GM12865 (cell line): Measurements from ENCODE around the gene TRIM68.

Experiments used
- DNase-seq: peaks from one replicate; pipeline ENCODE4 v3.0.0; 2010; ENCODE audit warnings: low read depth
- H3K4me3 ChIP-seq: 2 replicates; pipeline ENCODE4 v1.5.1; 2011; ENCODE audit warnings: mild to moderate bottlenecking, low read depth, low read length, control low read depth
- TF ChIP-seq, protein P1 (sequence below): IDR thresholded peaks from 2 replicates; pipeline ENCODE4 v1.5.1; 2011; ENCODE audit warnings: low read length, control low read depth, low read depth, inconsistent platforms; ENCODE audit not compliant: insufficient read depth; ENCODE audit errors: missing control alignments

TRIM68 gene

DNA sequence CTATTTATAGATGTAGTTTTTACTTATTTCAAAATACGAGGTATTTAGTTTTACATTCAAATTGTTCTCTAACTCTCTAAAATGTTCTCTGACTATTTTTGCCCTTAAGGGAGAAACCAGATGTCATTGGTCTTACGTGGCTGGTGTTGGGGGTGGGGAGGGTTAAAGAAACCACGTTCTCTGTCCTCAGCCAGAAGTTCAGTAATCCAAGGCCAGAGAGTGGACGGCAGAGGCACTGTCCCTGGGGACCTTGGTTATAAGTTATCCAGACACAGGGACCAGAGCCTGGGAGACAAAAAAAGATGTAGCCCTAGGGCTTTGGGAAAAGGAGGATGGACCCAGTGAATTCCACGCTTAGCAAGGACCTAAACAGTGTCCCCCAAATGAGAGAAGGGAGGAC is 35.0 kb upstream of the TRIM68 start:
- no peak for DNase-seq

DNA sequence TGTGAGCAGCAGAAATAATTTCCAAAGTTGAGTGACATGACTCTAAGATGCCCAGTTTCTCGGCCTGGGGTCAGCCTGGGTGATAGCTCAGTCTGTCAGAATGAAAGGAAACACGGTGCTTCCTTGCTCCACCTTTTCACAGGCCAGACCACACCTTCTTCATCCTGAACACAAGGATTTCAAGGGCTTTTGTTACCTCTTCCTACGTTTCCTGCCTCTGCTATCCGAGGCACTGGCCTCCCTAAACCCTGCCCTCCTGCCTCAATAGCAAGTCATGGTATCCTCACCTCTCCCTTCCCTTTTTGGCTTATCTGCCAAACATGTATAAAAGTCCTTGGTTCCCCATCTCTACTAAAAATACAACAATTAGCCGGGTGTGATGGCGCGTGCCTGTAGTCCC is 34.0 kb upstream of the TRIM68 start:
- no peak for DNase-seq
- TF ChIP-seq, protein P1, sequence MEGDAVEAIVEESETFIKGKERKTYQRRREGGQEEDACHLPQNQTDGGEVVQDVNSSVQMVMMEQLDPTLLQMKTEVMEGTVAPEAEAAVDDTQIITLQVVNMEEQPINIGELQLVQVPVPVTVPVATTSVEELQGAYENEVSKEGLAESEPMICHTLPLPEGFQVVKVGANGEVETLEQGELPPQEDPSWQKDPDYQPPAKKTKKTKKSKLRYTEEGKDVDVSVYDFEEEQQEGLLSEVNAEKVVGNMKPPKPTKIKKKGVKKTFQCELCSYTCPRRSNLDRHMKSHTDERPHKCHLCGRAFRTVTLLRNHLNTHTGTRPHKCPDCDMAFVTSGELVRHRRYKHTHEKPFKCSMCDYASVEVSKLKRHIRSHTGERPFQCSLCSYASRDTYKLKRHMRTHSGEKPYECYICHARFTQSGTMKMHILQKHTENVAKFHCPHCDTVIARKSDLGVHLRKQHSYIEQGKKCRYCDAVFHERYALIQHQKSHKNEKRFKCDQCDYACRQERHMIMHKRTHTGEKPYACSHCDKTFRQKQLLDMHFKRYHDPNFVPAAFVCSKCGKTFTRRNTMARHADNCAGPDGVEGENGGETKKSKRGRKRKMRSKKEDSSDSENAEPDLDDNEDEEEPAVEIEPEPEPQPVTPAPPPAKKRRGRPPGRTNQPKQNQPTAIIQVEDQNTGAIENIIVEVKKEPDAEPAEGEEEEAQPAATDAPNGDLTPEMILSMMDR: no peak
- no peak overlapping the region for H3K4me3 ChIP-seq

More for the DNA sequence above, 35.0 kb upstream of the TRIM68 start:
- TF ChIP-seq, protein P1: no peak
- no peak overlapping the region for H3K4me3 ChIP-seq

DNA sequence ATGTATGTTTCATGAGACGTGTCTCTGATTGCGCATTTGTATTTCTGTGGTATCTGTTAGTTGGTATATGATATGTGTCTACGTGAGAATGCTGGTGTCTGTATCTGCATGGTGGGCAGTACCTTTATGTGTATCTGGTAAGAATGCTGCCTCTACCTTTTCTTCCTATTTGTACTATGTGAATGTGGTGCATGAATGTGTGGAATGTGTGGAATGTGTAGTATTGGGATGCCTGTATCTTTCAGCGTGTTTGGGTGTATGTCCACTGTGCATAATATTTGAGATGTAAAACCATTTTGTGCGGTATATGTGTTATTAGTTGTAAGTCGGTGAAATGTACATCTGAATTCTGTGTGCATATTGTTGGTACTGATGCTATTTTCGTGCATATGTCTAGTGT is 33.5 kb upstream of the TRIM68 start:
- TF ChIP-seq, protein P1: no peak
- H3K4me3 ChIP-seq: no peak overlapping the region
- no peak for DNase-seq

DNA sequence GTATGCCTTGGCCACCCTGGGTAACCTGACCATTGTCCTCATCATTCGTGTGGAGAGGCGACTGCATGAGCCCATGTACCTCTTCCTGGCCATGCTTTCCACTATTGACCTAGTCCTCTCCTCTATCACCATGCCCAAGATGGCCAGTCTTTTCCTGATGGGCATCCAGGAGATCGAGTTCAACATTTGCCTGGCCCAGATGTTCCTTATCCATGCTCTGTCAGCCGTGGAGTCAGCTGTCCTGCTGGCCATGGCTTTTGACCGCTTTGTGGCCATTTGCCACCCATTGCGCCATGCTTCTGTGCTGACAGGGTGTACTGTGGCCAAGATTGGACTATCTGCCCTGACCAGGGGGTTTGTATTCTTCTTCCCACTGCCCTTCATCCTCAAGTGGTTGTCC is 31.9 kb upstream of the TRIM68 start:
- TF ChIP-seq, protein P1: no peak
- H3K4me3 ChIP-seq: no peak overlapping the region
- no peak for DNase-seq

DNA sequence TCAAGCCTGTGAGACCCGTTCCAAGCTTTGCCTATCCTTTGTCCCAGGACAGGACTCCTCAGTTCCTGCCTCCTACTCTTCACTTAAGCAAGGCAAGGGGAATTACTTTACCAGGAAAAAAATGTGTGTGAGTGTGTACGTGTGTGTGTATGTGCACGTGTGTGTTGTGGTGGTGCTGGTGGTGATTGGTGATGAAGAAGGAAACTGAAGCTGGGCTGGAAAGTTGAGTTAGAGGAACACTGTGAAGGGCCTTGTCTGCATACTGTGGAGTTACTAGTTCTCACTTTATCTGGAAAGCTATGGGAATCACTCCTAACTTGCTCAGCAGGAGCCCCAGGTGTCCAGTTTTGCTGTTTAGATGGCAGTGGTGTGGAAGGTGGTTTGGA is 29.6 kb upstream of the TRIM68 start:
- TF ChIP-seq, protein P1: no peak
- DNase-seq: no peak
- no peak overlapping the region for H3K4me3 ChIP-seq

DNA sequence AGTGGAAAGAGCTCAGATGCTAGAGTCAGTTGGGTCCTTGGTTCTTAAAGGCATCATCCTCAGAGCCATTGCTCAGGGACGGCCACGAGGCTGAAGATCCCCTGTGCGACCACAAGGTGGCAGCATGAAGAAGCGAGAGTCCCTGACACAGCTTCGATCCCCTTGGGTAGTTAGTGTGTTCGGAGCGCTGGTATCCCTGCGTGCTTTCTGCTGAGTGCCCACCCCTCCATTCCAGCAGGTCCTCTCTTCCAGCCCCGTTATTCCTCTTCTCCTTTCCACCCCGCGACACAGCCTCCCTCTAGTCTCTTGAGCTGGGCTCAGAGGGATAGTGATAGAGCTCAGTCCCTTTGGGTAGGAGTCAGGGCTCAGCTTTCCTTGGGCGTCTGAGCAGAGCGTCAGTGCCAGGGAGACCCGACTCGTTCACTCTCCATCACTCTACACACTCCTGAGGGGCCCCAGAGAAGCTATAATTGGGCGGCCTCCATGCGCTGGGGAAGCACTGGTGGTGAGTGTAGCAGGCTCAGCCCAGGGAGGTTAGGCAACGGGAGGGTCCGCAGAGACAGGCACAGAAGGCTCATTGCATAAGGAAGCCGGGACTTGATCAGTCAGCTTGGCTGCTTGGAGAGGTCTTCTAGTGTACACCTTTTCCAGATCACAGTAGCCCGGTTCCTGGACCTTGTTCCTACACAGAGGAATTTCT is 29.1 kb upstream of the TRIM68 start, which contains the start of gene OR51D1:
Gene OR51D1, plus strand, starts transcription at position 516 of the 700 bp plus-strand sequence. CDS start 2,314 bp downstream, outside the sequence.
- H3K4me3 ChIP-seq: no peak within 1 kb of the TSS
- peak; percentile 77 for DNase-seq
- TF ChIP-seq, protein P1: peak; percentile 96

DNA sequence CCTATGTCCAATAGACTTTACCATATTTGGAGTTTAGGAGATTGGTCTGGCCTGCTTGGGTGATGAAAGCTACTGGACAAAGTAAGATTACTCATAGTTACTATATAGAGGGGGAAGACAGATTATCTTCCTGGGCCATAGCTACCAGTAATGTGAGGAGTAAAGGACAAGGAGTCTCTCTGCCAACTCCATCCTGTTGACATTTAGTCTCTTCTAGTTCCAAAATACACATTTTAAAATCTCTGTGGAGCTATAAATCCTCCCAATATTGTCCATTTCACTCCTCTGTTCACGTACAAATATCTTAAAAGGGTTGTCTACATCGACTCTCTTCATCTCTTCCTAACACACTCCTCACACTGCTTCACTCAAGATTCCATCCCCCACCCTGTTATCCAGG is 28.1 kb upstream of the TRIM68 start:
- TF ChIP-seq, protein P1: no peak
- DNase-seq: no peak
- H3K4me3 ChIP-seq: no peak overlapping the region
